Measurements from ENCODE around the gene CASR.
"Not testable (repeated sequence)": the region's sequence is repeated elsewhere in the genome, so short reads cannot be mapped to it uniquely, and the experiment has no call there.

The CASR gene, protein sequence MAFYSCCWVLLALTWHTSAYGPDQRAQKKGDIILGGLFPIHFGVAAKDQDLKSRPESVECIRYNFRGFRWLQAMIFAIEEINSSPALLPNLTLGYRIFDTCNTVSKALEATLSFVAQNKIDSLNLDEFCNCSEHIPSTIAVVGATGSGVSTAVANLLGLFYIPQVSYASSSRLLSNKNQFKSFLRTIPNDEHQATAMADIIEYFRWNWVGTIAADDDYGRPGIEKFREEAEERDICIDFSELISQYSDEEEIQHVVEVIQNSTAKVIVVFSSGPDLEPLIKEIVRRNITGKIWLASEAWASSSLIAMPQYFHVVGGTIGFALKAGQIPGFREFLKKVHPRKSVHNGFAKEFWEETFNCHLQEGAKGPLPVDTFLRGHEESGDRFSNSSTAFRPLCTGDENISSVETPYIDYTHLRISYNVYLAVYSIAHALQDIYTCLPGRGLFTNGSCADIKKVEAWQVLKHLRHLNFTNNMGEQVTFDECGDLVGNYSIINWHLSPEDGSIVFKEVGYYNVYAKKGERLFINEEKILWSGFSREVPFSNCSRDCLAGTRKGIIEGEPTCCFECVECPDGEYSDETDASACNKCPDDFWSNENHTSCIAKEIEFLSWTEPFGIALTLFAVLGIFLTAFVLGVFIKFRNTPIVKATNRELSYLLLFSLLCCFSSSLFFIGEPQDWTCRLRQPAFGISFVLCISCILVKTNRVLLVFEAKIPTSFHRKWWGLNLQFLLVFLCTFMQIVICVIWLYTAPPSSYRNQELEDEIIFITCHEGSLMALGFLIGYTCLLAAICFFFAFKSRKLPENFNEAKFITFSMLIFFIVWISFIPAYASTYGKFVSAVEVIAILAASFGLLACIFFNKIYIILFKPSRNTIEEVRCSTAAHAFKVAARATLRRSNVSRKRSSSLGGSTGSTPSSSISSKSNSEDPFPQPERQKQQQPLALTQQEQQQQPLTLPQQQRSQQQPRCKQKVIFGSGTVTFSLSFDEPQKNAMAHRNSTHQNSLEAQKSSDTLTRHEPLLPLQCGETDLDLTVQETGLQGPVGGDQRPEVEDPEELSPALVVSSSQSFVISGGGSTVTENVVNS

DNA sequence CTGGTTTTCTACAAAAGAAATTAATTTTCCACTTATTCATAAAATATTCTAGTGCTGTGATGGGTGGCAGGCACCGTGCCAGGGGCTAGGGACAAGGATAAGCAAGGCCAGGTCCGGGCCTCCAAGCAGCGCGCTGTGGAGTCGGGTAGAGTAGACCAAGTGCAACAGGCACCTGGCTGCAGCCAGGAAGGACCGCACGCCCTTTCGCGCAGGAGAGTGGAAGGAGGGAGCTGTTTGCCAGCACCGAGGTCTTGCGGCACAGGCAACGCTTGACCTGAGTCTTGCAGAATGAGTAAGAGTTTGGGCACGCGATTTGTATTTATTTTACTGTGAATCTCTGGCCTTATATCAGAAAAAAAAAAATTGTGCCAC lies at the start of gene CASR:
CASR (plus strand) TSS at position 148 of the 372 bp plus-strand sequence. CDS start 70,522 bp downstream, outside the sequence.
- no peak for DNase-seq

DNA sequence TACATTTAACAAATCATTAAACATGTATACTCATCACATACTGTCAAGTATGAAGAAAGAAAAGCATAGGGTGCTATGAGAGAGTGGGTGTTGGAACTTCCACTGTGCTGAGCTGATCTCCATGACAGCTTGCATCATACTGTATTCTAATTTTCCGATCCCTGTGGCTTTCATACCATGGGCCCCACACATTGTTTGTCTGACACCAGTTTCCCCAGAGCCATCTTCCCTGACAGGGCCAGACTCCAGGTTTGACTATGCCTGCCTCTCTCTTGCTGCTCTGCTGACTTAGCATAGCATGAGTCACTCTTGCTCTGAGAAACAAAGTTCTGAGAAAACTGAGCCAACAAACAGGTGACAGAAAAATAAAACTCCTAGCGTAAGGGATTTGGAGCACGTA lies 37.0 kb upstream of the CASR start:
- DNase-seq: no peak

DNA sequence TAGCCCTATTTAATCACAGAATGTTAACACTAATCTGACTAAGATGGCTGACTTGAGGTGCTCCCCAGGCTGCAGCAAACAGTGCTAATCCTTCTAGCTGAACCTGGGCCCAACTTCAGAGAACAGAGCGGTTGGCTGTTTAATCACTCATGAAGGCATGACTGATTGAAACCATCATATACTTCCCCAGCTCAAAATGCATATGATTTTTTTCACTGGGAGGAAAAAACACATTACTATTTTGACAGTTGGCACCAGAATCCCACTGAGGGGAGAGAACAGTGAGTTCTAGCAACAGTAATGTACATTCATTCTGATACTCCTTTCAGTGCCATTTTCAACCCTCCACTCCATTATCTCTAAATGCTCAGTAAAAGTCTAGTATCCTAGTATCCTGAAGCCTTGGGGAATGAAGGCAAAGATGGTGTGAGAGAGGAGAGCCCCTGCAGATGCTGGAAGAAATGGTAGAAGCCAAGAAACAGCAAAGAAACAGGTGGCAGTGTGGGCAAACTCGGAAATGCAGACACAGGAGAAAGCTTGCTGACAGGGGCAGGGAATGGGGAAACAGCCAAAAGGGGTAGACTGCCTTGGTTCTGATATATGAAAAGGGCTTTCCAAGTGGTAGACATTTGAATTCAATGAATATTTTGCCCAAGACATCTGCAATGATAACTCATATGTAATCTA lies 34.4 kb upstream of the CASR start:
- no peak for DNase-seq

DNA sequence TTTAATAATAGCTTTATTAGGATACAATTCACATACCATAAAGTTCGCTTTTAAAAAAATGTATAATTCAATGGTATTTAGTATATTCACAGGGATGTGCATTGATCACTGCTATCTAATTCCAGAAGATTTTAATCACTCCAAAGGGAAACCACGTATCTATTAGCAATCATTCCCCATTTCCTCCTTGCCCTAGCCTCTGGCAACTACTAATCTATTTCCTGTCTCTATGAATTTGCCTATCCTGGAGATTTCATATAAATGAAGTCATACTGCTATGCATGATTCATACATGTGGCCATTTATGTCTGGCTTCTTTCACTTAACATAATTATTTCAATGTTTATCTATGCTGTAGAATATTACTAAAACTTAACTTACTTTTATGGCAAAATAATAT lies 32.0 kb upstream of the CASR start:
- no peak for DNase-seq

DNA sequence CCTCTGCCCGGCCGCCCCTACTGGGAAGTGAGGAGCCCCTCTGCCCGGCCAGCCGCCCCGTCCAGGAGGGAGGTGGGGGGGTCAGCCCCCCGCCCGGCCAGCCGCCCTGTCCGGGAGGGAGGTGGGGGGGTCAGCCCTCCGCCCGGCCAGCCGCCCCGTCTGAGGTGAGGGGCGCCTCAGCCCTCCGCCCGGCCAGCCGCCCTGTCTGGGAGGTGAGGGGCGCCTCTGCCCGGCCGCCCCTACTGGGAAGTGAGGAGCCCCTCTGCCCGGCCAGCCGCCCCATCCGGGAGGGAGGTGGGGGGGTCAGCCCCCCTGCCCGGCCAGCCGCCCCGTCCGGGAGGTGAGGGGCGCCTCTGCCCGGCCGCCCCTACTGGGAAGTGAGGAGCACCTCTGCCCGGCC lies 18.5 kb upstream of the CASR start:
- not testable (repeated sequence) for DNase-seq

DNA sequence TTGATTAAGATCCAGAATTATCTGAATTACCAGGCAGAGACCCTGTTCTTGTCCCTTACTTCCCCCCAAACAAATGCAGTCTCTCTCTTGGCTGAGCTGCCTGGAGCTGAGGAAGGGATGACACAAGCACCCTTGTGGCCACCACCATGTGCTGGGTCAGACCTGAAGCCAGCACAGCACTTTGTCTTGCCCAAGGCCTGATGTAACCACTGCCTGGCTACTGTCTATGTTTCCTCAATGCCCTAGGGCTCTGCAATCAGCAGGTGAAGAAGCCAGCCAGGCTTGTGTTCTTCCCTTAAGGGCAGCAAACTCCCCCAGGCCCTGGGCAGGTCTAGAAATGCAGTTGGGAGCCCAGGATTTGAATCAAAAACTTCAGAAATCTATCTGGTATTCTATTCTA lies 15.8 kb upstream of the CASR start:
- no peak for DNase-seq

DNA sequence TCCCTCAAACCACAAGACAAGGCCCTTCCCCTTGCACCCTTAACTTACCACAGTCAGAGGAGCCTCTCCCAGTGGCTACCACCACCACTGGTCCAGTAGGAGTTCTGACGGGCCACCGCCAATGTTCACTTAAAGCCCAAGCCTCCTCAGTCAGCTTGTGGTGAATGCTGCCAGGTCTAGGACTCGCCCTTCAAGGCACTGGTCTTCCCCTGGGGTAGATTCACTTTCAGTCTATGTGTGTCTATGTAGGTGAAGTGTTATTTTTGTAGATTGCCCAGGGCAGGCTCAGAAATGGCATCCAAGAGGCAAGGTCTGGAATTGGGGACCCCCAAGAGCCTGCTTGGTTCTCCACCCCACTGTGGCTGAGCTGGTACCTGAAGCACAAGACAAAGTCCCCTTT lies 15.4 kb upstream of the CASR start:
- DNase-seq: no peak

DNA sequence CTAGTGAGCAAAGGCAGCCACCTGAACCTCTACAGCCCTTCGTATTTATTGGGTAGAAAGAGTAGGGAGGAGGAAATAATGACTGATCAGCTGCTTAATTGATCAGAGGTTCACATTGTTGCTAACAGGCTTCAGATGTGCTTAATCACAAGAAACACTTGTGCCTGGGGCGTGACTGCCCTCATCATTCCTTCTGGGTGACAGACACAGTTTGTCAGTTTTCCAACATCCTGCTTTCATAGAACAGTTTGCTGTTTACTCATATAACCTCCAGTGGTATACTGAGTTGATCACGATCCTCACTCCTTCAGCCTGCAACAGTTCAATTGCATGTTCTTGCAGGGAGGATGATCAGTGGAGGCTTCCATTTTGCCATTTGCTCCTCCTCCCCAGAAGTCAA lies 13.6 kb upstream of the CASR start:
- DNase-seq: no peak

DNA sequence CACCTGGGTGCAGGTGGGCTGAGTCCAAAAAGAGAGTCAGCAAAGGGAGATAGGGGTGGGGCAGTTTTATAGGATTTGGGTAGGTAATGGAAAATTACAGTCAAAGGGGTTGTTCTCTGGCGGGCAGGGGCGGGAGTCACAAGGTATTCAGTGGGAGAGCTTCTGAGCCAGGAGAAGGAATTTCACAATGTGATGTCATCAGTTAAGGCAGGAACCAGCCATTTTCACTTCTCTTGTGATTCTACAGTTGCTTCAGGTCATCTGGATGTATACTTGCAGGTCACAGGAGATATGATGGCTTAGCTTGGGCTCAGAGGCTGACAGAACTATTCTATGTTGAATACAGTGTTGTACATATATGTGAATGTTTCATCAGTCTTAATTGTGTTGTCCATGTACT lies 12.1 kb upstream of the CASR start:
- not testable (repeated sequence) for DNase-seq

DNA sequence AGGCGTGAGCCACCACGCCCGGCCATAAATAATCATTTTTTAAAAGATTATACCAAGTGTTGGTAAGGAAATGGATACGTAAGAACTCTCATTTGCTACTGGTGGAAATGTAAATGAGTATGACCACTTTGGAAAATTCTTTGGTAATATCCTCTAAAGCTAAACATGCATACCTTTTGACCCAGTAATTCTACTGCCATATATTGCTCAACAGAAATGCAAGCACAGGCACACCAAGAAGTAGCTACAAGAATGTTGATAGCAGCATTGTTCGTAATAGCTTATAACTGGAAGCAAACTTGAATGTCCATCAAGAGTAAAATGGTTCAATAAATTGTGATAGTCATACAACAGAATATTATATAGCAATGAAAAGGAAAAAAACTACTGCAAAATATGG lies 4.8 kb upstream of the CASR start:
- DNase-seq: no peak

DNA sequence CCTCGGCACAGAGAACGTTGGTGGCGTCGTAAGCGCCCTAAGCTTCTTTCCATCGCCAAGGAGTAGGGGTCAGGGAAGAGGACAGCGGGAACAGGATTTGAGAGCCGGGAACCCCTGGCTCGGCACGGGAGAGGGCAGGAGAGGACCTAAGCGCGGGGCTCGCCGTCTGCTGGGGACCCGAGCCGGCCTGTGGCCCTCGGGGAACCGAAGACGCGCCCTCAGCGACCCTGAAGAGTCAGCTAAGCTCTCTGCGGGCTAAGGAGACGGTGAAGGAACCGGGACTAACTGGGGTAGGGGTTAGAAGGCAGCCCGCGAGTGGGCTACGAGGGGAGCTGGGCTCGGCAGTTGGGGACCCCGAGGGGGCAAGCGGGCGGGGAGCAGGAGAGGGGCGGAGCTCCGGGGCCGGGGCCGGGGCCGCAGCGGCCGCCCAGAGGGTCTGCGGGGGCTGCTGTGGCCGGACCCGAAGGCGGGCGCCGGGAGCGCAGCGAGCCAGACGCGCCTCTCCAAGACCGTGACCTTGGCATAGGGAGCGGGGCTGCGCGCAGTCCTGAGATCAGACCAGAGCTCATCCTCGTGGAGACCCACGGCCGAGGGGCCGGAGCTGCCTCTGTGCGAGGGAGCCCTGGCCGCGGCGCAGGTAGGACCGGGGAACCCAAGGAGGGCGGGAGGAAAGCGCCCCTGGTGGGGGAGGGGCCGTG lies 574 bp downstream of the CASR start:
- no peak for DNase-seq

DNA sequence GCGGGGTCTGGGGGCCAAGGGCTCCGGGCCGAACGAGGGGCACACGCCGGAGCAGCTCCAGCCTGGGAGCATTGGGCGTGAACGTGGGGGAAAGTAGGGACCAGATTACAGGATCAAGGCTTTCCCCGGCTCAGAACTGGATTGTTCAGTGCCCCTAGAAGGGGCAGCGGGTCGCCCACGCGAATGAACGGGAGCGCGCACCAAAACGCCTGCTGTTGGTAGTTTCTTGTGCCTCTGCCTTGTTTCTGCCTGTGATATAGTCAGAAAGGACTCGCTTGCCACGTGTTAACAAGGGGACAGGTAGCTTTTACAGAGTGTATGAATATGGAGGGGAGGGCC lies 1.1 kb downstream of the CASR start:
- no peak for DNase-seq

DNA sequence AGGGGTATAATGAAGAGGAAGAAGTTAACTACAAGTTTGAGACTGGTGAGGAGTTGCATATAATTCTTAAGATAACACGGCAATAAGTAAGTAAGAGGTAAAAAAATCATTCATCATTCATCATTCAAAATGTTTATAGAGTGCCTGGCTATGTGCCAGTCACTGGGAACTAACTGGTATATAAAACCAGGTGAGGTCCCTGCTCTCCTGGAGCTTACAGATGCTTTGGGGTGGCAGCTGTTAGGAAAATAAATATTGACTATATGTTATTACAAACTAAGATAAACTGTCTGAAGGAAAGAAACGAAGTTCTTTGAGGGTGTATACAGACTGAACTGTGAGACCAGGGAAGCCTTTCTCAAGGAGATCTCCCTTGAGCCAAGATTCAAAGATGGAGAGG lies 2.9 kb downstream of the CASR start:
- DNase-seq: no peak

DNA sequence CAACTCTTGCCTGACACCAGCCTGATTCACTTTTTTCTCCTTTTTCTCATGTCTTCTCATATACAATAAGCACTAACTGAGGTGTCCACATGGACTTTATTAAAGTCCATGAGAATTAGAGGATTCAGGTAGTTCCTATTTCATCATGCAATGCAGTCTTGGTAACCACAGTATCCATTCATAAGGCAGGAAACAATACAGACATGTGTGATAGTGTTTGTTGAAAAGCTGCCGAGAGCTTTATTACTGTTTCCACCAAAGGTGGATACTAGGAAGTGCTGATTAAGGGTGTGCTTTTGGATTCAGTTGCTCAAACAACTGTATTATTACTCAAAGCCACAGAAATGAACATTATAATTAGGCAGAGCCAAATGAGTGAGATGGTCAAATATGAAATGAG lies 5.3 kb downstream of the CASR start:
- no peak for DNase-seq

DNA sequence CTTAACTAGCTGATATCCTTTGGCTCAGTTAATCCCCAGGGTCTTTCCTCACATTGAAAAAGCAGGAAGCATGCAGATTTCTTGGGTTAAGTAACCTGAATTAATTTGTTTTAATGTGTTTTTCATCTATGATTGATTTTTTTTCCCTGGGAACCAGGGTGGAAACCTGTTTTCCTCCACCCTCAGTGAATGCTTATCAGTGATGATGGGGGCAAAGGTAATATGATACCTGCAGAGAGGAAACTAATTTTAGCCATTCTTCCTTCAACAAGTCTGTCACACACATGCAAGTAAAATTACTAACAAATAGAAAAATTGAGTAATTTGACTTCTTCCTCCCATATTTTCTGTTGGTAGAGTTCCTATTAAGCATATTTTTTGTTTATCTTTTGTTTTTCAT lies 5.9 kb downstream of the CASR start:
- DNase-seq: no peak

DNA sequence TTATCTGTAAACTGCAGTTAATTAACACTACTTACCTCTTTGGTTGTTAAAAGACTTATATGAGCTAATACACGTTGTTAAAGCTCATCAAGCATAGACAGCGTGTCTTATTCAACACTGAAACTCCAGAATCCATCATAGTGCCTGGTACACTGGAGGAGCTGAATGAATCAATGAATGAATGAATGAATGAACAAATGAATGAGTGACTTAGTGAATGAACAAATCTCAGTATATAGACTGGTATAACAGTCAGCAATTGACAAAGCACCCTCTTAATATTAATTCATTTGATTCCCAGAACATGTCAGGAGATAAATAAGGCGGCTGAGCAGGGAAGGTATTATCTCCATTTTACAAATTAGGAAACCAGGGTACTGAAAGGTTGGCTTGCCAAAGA lies 7.1 kb downstream of the CASR start:
- no peak for DNase-seq

DNA sequence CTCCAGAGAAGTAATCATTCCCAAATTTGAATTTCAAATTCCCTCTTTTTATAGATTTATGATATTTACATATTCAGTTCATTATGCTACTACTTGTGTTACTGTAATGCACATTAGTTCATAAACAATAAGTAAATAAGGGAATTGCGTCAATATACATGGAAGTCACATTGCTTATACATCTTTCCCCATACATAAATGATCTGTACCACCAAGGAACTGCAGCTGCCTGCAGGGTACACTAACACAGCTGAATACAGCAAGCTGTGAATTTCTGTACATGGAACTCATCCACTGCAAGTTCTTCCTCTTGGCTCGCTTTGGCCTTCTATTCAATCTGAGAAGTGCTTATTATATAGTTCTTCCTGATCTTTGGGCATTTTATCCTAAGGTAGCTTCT lies 15.5 kb downstream of the CASR start:
- no peak for DNase-seq

DNA sequence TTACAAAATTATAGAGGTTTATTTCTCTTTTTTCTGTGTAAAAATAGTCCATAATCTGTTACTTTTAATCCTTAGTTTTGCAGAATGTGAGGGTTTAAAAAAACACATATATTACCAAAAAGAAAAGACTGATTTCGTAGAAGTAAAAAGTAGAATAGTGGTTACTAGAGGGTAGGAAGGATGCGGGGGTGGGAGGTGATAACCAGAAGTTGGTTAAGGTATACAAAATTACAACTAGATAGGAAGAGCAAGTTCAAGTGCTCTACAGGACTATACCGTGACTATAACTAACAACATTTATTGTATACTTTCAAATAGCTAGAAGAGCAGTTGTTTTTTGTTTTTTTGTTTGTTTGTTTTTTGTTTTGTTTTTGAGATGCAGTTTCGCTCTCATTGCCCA lies 16.1 kb downstream of the CASR start:
- no peak for DNase-seq

DNA sequence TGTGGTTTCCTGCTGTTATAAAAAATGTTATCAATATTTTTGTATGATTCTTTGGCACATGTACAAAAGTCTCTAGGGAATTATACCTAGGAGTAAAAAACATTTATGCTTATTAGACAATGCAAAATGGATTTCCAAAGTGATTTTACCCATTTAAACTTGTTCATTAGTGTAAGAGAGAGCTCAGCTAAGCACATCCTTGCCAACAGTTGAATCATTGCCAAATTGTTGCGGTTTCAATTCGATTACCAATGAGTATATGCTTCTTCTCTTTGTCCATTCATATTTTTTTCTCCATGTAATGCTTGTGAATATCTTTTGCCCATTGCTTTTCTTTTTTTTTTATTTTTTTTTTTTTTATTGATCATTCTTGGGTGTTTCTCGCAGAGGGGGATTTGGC lies 17.2 kb downstream of the CASR start:
- no peak for DNase-seq

DNA sequence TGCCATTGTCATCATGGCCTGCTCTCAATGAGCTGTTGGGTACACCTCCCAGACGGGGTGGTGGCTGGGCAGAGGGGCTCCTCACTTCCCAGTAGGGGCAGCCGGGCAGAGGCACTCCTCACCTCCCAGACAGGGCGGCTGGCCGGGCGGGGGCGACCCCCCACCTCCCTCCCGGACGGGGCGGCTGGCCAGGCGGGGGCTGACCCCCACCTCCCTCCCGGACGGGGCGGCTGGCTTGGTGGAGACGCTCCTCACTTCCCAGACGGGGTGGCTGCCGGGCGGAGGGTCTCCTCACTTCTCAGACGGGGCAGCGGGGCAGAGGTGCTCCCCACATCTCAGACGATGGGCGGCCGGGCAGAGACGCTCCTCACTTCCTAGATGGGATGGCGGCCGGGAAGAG lies 18.0 kb downstream of the CASR start:
- DNase-seq: not testable (repeated sequence)

DNA sequence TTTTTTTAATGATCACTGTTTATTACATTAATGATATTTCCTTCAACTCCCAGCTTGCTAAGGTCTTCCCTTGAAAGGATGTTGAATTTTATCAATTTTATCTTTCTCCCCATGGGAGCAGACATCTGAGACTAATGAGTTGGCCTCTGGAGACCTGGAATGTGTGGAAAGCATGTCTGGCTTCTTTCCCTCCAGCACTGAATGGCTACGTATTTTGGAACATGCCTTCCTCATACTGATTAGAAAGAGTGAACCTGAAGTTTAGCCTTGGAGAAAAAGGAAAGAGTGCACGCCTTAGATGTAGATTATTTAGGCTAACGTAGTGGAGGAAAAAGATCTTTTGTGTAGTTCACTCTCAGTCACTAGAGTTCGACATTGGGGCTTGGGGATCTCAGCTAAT lies 25.1 kb downstream of the CASR start:
- DNase-seq: no peak

DNA sequence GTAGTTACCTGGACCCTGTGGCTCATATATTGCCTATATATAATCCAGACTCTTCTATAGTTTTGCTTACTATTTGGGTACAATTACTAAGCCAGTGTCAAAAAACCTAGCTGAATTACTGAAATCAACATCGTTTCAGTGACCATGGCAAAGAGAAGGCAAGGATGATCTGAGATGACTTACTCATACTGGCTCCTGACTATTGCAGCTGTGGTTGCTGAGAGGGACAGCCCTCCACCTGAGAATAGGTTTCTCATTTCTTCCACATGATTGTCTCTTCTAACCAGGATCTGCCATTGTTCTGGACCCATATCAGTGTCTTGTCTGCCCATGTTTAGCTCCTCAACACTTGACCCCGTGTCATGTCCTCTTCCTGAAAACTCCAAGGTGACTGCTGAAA lies 30.2 kb downstream of the CASR start:
- no peak for DNase-seq

DNA sequence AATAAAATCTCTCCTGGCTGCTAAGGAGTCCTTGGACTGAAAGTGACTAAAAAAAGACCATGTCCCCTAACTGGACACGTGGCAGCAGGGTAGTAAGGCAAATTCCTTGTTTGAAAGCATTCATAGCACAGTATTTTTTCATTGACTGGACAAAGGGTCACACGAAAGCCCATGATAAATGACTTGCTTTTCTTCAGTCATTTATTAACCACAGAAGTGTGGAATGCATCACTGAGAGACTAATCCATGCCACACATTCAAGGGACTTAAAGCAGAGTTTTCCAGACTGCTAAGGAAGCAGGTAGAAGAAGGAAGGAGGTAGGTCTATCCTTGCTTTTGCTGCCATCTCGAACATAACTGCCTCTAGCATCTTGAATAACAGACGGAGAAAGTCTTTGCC lies 31.2 kb downstream of the CASR start:
- no peak for DNase-seq
